ENCODE data around the gene LMOD2. TPM values are rescaled to one million over a fixed set of nuclear protein-coding genes. Genes with fewer than 3 reads are reported as not detected.

The LMOD2 gene
- total RNA-seq, 2 experiments from 2014 or later: not detected

GRCh38 chr7:123649964-123650363 lies 5.7 kb upstream of the LMOD2 start:
- DNase-seq (no peak), ATAC-seq (ENCODE audit: low read depth) (no peak)
- Mint-ChIP-seq H3K36me3 (no peaks in the 10 kb centered on the region), H3K27ac (no peak overlapping the region), H3K4me1 (no peaks in the 10 kb centered on the region), H3K27me3 (peaks cover 9% of the 10 kb centered on the region), H3K4me3 (no peak overlapping the region), H3K9me3 (no peaks in the 10 kb centered on the region)
- POLR2A ChIA-PET: no interaction called here

DNA sequence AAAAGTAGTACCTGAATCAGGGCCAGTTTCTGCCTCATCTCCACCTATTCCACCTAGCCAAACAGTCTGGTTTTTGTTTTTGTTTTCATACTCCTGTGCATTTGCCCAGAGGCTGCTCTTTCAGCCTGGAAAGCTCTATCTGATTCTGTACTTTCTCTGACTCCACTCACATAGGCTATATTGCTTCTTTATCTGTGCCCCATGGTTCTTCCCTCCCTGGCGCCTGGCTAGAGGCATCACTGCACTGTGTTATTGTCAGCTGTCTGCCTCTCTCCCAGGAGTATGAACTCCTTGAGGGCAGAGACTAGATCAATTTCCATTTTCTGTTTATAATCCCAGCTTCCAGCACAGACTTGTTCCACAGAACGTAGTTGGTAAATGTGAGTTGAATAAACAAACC lies 5.1 kb upstream of the LMOD2 start:
- Mint-ChIP-seq H3K27ac (no peak overlapping the region), H3K4me3 (no peak overlapping the region), H3K4me1 (no peaks in the 10 kb centered on the region), H3K36me3 (no peaks in the 10 kb centered on the region), H3K27me3 (peaks cover 8% of the 10 kb centered on the region), H3K9me3 (no peaks in the 10 kb centered on the region)
- DNase-seq (no peak), ATAC-seq (ENCODE audit: low read depth) (no peak)
- POLR2A ChIA-PET: no interaction called here

- no peak overlapping the region for H3K27ac Mint-ChIP-seq
- H3K4me3 Mint-ChIP-seq: no peak overlapping the region
- no peaks in the 10 kb centered on the region for H3K4me1 Mint-ChIP-seq
- no peaks in the 10 kb centered on the region for H3K36me3 Mint-ChIP-seq
- peaks cover 6% of the 10 kb centered on the region for H3K27me3 Mint-ChIP-seq
- DNase-seq (no peak), ATAC-seq (ENCODE audit: low read depth) (no peak)
- H3K9me3 Mint-ChIP-seq: no peaks in the 10 kb centered on the region
- POLR2A ChIA-PET: no interaction called here
These were observed 3.3 kb upstream of the LMOD2 start for GRCh38 chr7:123652406-123652805.

- DNase-seq: no peak
- ATAC-seq (ENCODE audit: low read depth): no peak
- Mint-ChIP-seq H3K9me3 (no peaks in the 10 kb centered on the region), H3K27me3 (peaks cover 6% of the 10 kb centered on the region), H3K4me3 (no peak overlapping the region), H3K36me3 (no peaks in the 10 kb centered on the region), H3K27ac (no peak overlapping the region), H3K4me1 (no peaks in the 10 kb centered on the region)
- POLR2A ChIA-PET: interaction anchor here (0.6 kb wide), 1 partner anchor 192 kb away, joined by 3 read pairs; the partner anchor contains the start of gene HYAL4
These were observed 2.5 kb upstream of the LMOD2 start for GRCh38 chr7:123653162-123653561.

DNA sequence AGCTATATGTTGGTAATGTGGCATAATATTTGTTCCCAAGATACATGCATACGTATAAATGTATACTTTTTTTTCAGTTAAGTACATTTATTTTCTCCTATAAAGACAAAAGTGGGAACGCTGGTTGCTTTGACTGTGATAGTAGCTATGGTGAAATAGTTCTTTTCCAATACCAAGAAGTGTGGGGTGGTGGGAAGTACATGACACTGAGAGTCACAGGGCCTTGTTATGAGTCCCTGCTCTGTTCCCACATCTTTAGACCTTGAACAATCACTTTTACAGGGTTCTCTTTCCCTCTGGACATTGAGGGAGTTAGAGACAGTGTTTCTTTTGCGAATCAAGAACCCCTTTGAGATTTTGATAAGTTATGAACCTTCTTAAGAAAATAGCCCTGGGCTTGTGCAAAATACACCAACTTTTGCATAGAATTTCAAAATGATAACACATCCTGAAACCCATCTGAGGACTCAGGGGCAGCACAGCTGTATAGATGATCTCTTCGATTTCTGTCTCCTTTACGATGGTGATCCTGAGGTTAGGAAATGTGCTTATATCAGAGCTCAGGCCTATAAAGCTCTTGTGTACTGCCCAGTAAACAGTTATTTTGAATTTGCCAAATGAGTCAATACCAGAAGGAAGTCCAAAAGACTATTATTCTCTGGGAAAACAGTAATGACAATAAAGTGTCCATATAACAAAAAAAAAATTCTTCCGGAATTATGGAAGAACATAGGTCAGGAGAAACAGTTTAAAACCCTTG lies 1.1 kb downstream of the LMOD2 start:
- Mint-ChIP-seq H3K36me3 (no peaks in the 10 kb centered on the region), H3K4me3 (no peak overlapping the region), H3K9me3 (no peaks in the 10 kb centered on the region), H3K27me3 (peaks cover 9% of the 10 kb centered on the region), H3K4me1 (peaks cover under 1% of the 10 kb centered on the region), H3K27ac (no peak overlapping the region)
- DNase-seq (no peak), ATAC-seq (ENCODE audit: low read depth) (no peak)
- POLR2A ChIA-PET: no interaction called here

DNA sequence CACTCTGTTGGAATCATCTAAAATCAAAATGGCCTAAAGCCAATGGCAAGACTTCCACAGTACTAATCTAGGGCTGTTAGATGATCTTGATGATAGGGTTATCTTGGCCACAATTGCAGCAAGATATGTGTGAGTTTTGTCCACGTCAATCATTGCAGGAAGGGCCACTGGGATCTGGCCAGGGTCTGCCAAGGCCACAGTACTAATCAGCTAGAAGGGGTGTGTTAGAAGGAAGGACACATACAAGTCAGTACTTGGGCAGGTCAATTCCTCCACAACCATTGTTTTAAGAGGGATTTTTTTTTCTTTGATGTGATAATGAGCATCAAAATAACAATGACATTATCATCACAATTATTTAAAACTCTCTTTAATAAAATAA lies 1.6 kb downstream of the LMOD2 start:
- H3K4me3 Mint-ChIP-seq: no peak overlapping the region
- H3K27me3 Mint-ChIP-seq: peaks cover 9% of the 10 kb centered on the region
- H3K9me3 Mint-ChIP-seq: no peaks in the 10 kb centered on the region
- peaks cover 2% of the 10 kb centered on the region for H3K4me1 Mint-ChIP-seq
- no peaks in the 10 kb centered on the region for H3K36me3 Mint-ChIP-seq
- no peak for DNase-seq
- POLR2A ChIA-PET: no interaction called here
- no peak for ATAC-seq (ENCODE audit: low read depth)
- H3K27ac Mint-ChIP-seq: no peak overlapping the region

- no peaks in the 10 kb centered on the region for H3K9me3 Mint-ChIP-seq
- H3K4me1 Mint-ChIP-seq: peaks cover 2% of the 10 kb centered on the region
- H3K4me3 Mint-ChIP-seq: no peak overlapping the region
- POLR2A ChIA-PET: no interaction called here
- DNase-seq (no peak), ATAC-seq (ENCODE audit: low read depth) (no peak)
- H3K27ac Mint-ChIP-seq: no peak overlapping the region
- no peaks in the 10 kb centered on the region for H3K36me3 Mint-ChIP-seq
- H3K27me3 Mint-ChIP-seq: peaks cover 9% of the 10 kb centered on the region
These were observed 2.4 kb downstream of the LMOD2 start for GRCh38 chr7:123658023-123658422.

GRCh38 chr7:123660514-123661354 lies 5.1 kb downstream of the LMOD2 start:
- peaks cover 2% of the 10 kb centered on the region for H3K4me1 Mint-ChIP-seq
- H3K27ac Mint-ChIP-seq: no peak overlapping the region
- DNase-seq: no peak
- peaks cover 19% of the 10 kb centered on the region for H3K27me3 Mint-ChIP-seq
- H3K36me3 Mint-ChIP-seq: no peaks in the 10 kb centered on the region
- H3K4me3 Mint-ChIP-seq: no peak overlapping the region
- POLR2A ChIA-PET: no interaction called here
- ATAC-seq (ENCODE audit: low read depth): no peak
- no peaks in the 10 kb centered on the region for H3K9me3 Mint-ChIP-seq

GRCh38 chr7:123661765-123662164 lies 6.1 kb downstream of the LMOD2 start:
- H3K27ac Mint-ChIP-seq: no peak overlapping the region
- H3K9me3 Mint-ChIP-seq: no peaks in the 10 kb centered on the region
- H3K4me3 Mint-ChIP-seq: no peak overlapping the region
- DNase-seq (no peak), ATAC-seq (ENCODE audit: low read depth) (no peak)
- H3K36me3 Mint-ChIP-seq: no peaks in the 10 kb centered on the region
- H3K27me3 Mint-ChIP-seq: peaks cover 20% of the 10 kb centered on the region
- peaks cover 2% of the 10 kb centered on the region for H3K4me1 Mint-ChIP-seq
- POLR2A ChIA-PET: no interaction called here

DNA sequence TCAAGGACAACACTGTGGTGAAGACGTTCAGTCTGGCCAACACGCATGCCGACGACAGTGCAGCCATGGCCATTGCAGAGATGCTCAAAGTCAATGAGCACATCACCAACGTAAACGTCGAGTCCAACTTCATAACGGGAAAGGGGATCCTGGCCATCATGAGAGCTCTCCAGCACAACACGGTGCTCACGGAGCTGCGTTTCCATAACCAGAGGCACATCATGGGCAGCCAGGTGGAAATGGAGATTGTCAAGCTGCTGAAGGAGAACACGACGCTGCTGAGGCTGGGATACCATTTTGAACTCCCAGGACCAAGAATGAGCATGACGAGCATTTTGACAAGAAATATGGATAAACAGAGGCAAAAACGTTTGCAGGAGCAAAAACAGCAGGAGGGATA lies 6.6 kb downstream of the LMOD2 start:
- H3K27ac Mint-ChIP-seq: no peak overlapping the region
- ATAC-seq (ENCODE audit: low read depth) (no peak), DNase-seq (no peak)
- H3K4me1 Mint-ChIP-seq: peaks cover 2% of the 10 kb centered on the region
- no peak overlapping the region for H3K4me3 Mint-ChIP-seq
- no peaks in the 10 kb centered on the region for H3K9me3 Mint-ChIP-seq
- peaks cover 20% of the 10 kb centered on the region for H3K27me3 Mint-ChIP-seq
- POLR2A ChIA-PET: no interaction called here
- no peaks in the 10 kb centered on the region for H3K36me3 Mint-ChIP-seq

DNA sequence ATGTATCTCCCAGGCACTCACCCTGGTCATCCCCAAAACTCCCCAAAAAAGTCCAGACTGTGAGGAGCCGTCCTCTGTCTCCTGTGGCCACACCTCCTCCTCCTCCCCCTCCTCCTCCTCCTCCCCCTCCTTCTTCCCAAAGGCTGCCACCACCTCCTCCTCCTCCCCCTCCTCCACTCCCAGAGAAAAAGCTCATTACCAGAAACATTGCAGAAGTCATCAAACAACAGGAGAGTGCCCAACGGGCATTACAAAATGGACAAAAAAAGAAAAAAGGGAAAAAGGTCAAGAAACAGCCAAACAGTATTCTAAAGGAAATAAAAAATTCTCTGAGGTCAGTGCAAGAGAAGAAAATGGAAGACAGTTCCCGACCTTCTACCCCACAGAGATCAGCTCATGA lies 7.1 kb downstream of the LMOD2 start:
- Mint-ChIP-seq H3K9me3 (no peaks in the 10 kb centered on the region), H3K4me1 (peaks cover 2% of the 10 kb centered on the region), H3K27ac (no peak overlapping the region), H3K27me3 (peaks cover 20% of the 10 kb centered on the region), H3K36me3 (no peaks in the 10 kb centered on the region), H3K4me3 (no peak overlapping the region)
- ATAC-seq (ENCODE audit: low read depth): no peak
- POLR2A ChIA-PET: no interaction called here
- no peak for DNase-seq

- H3K36me3 Mint-ChIP-seq: no peaks in the 10 kb centered on the region
- DNase-seq (no peak), ATAC-seq (ENCODE audit: low read depth) (no peak)
- H3K4me3 Mint-ChIP-seq: no peak overlapping the region
- H3K27me3 Mint-ChIP-seq: peaks cover 20% of the 10 kb centered on the region
- peaks cover 2% of the 10 kb centered on the region for H3K4me1 Mint-ChIP-seq
- no peak overlapping the region for H3K27ac Mint-ChIP-seq
- no peaks in the 10 kb centered on the region for H3K9me3 Mint-ChIP-seq
- POLR2A ChIA-PET: no interaction called here
These were observed 7.5 kb downstream of the LMOD2 start for GRCh38 chr7:123663200-123663599.

- DNase-seq: no peak
- ATAC-seq (ENCODE audit: low read depth): no peak
- Mint-ChIP-seq H3K27ac (no peak overlapping the region), H3K36me3 (no peaks in the 10 kb centered on the region), H3K4me1 (peaks cover 2% of the 10 kb centered on the region), H3K27me3 (peaks cover 16% of the 10 kb centered on the region), H3K9me3 (no peaks in the 10 kb centered on the region), H3K4me3 (no peak overlapping the region)
- POLR2A ChIA-PET: no interaction called here
These were observed 9.5 kb downstream of the LMOD2 start for GRCh38 chr7:123665157-123665556.

GRCh38 chr7:123665896-123666295 lies 10.2 kb downstream of the LMOD2 start:
- H3K4me1 Mint-ChIP-seq: peaks cover 2% of the 10 kb centered on the region
- POLR2A ChIA-PET: no interaction called here
- H3K27me3 Mint-ChIP-seq: peaks cover 14% of the 10 kb centered on the region
- no peaks in the 10 kb centered on the region for H3K36me3 Mint-ChIP-seq
- no peak overlapping the region for H3K4me3 Mint-ChIP-seq
- no peak overlapping the region for H3K27ac Mint-ChIP-seq
- no peak for ATAC-seq (ENCODE audit: low read depth)
- no peak for DNase-seq
- no peaks in the 10 kb centered on the region for H3K9me3 Mint-ChIP-seq
